Esophagus muscularis mucosa (tissue), 4 donors: Measurements from ENCODE around the gene TNNT1. TPM values are rescaled to one million over a fixed set of nuclear protein-coding genes. Genes with fewer than 3 reads are reported as not detected.
A peak's percentile ranks its signal among the peaks of the same experiment; 100 is the strongest.

ENCODE experiments used
- DNase-seq: peaks from one replicate; pipeline ENCODE4 v3.0.0-alpha.2; 2017; ENCODE audit errors: extremely low spot score
- H3K27ac ChIP-seq, 4 donors: fragments of 200-600 bp; sonication (generic); replicated peaks in 1 of 4; 1 replicate in 3 of 4; 2 replicates in 1 of 4; pipeline ENCODE4 v1.5.1; 2016 to 2019; ENCODE audit warnings: mild to moderate bottlenecking in 1 of 4
- H3K27me3 ChIP-seq, 4 donors: fragments of 200-600 bp; sonication (generic); one replicate each; pipeline versions ENCODE4 v1.5.1 to v1.6.0; 2016 to 2019
- H3K36me3 ChIP-seq, 4 donors: fragments of 200-600 bp; sonication (generic); one replicate each; pipeline ENCODE4 v1.5.1; 2016 to 2019
- H3K4me1 ChIP-seq, 4 donors: fragments of 200-600 bp; sonication (generic); one replicate each; pipeline ENCODE4 v1.5.1; 2016 to 2019
- H3K4me3 ChIP-seq, 4 donors: fragments of 200-600 bp; sonication (generic); 1 replicate in 2 of 4; 2 replicates in 2 of 4; pipeline ENCODE4 v1.5.1; 2016 to 2019; ENCODE audit warnings: mild to moderate bottlenecking in 4 of 4, moderate library complexity in 1 of 4
- H3K9me3 ChIP-seq, 4 donors: fragments of 200-600 bp; sonication (generic); 1 replicate in 3 of 4; 2 replicates in 1 of 4; pipeline ENCODE4 v1.5.1; 2016 to 2019
- CTCF ChIP-seq, 3 experiments: fragments of 200-600 bp in 2 of 3; fragments of 450-650 bp in 1 of 3; sonication (generic) in 2 of 3; IDR thresholded peaks; one replicate each; pipeline ENCODE4 v1.5.1; 2017 to 2019; ENCODE audit warnings: antibody characterized with exemption in 3 of 3, mild to moderate bottlenecking in 2 of 3, moderate library complexity in 1 of 3
- EP300 ChIP-seq: sonication (generic); formaldehyde crosslinking; IDR thresholded peaks from one replicate; pipeline ENCODE4 v1.6.1; 2017; ENCODE audit warnings: antibody characterized with exemption
- POLR2A ChIP-seq: fragments of 450-650 bp; IDR thresholded peaks from one replicate; pipeline ENCODE4 v1.6.1; 2017; ENCODE audit warnings: antibody characterized with exemption, moderate library complexity, mild to moderate bottlenecking, low read depth
- POLR2AphosphoS5 ChIP-seq, 2 donors: sonication (generic); formaldehyde crosslinking; IDR thresholded peaks; one replicate each; pipeline ENCODE4 v1.6.1; 2017; ENCODE audit warnings: antibody characterized with exemption in 2 of 2
- WGBS: methylation state at CpG from one replicate; pipeline ENCODE4 v1.1.5; 2018; 5-methylcytosine and 5-hydroxymethylcytosine counted together
- intact Hi-C: fragments of 100-400 bp; cut with DNase I; formaldehyde crosslinking; loops from one replicate; pipeline ENCODE4 v1.15.1; 2023
- total RNA-seq, 4 donors: library from RNA; depleted of rRNA; stranded (reverse); fragments of >200 nt; gene quantifications; one replicate each; pipeline versions ENCODE4 v1.1.0 to v1.2.1, GENCODE V29; 2016

TNNT1 gene
- total RNA-seq, 4 donors from 2014 or later, result 2.0 TPM; not detected in 3

- under 1% methylated on average over 33 of the region's 44 CpGs for WGBS
Observed at GRCh38 chr19:55117663-55118391, 31.2 kb downstream of the TNNT1 start.

GRCh38 chr19:55116859-55117662, 31.9 kb downstream of the TNNT1 start, which contains the start of gene PPP1R12C:
PPP1R12C (minus strand) TSS chr19:55117637; CDS start chr19:55117543, 94 bp downstream.
- no peaks in the 10 kb centered on the region for H3K27me3 ChIP-seq
- peak within 1 kb of the TSS; percentile 90 to 98 (median 90) for H3K4me3 ChIP-seq
- intact Hi-C loops, result loop anchor here (10.0 kb wide), 1 partner anchor 538 kb away; the partner anchor contains the start of gene U2AF2
- peaks cover 0 to 8% (median 6%) of the 10 kb centered on the region in 4 donors for H3K36me3 ChIP-seq
- H3K27ac ChIP-seq, result peak within 1 kb of the TSS; percentile 96 to 99 (median 97)
- no peaks in the 10 kb centered on the region for H3K9me3 ChIP-seq
- DNase-seq, result no peak
- peaks cover 50 to 59% (median 55%) of the 10 kb centered on the region in 4 donors for H3K4me1 ChIP-seq
- TF ChIP-seq EP300 (no peak), POLR2A (no peak), POLR2AphosphoS5 (IDR thresholded peaks at IDR 0.05) (no peak), CTCF (IDR thresholded peaks at IDR 0.05) (no peak)
- WGBS, result 0% methylated on average over 20 of the region's 97 CpGs

More at GRCh38 chr19:55117663-55118391, 31.2 kb downstream of the TNNT1 start:
- Histone ChIP-seq H3K4me3 (peak overlapping the region; percentile 90 to 98 (median 90)), H3K4me1 (peaks cover 42 to 51% (median 48%) of the 10 kb centered on the region in 4 donors), H3K27ac (peak overlapping the region; percentile 96 to 99 (median 97)), H3K36me3 (no peaks in the 10 kb centered on the region), H3K27me3 (no peaks in the 10 kb centered on the region), H3K9me3 (no peaks in the 10 kb centered on the region)
- DNase-seq, result peak; percentile 99
- intact Hi-C loops, result loop anchor here (10.0 kb wide), 1 partner anchor 537 kb away; the partner anchor contains the start of gene U2AF2
- TF ChIP-seq POLR2AphosphoS5 (IDR thresholded peaks at IDR 0.05) (peak; percentile 79 to 99), EP300 (no peak), POLR2A (no peak), CTCF (IDR thresholded peaks at IDR 0.05) (peak in 1 of 3 experiments; percentile 41)

GRCh38 chr19:55116232-55116858, 32.7 kb downstream of the TNNT1 start:
- Histone ChIP-seq H3K4me3 (peak overlapping the region; percentile 90 to 98 (median 90)), H3K27ac (peak overlapping the region; percentile 96 to 99 (median 97)), H3K36me3 (peaks cover 0 to 12% (median 8%) of the 10 kb centered on the region in 4 donors), H3K4me1 (peaks cover 57 to 66% (median 63%) of the 10 kb centered on the region in 4 donors), H3K27me3 (no peaks in the 10 kb centered on the region), H3K9me3 (no peaks in the 10 kb centered on the region)
- TF ChIP-seq POLR2A (no peak), CTCF (IDR thresholded peaks at IDR 0.05) (no peak), POLR2AphosphoS5 (IDR thresholded peaks at IDR 0.05) (peak; percentile 82 to 89)
- DNase-seq, result peak; percentile 94
- 2% methylated on average over 25 of the region's 25 CpGs for WGBS
- intact Hi-C loops, result loop anchor here (10.0 kb wide), 1 partner anchor 538 kb away; the partner anchor contains the start of gene U2AF2

GRCh38 chr19:55115446-55116065, 33.5 kb downstream of the TNNT1 start:
- intact Hi-C loops, result loop anchor here (10.0 kb wide), 1 partner anchor 539 kb away; the partner anchor contains the start of gene U2AF2
- Histone ChIP-seq H3K9me3 (no peaks in the 10 kb centered on the region), H3K27me3 (no peaks in the 10 kb centered on the region), H3K4me1 (peaks cover 58 to 74% (median 70%) of the 10 kb centered on the region in 4 donors), H3K4me3 (peak overlapping the region; percentile 90 to 98 (median 90)), H3K36me3 (peaks cover 0 to 13% (median 9%) of the 10 kb centered on the region in 4 donors), H3K27ac (peak overlapping the region; percentile 96 to 99 (median 97))
- DNase-seq, result no peak
- WGBS, result 39% methylated on average over 11 of the region's 13 CpGs
- no peak for TF ChIP-seq POLR2A
- TF ChIP-seq POLR2AphosphoS5 (IDR thresholded peaks at IDR 0.05), result peak; percentile 38 to 72
